ENCODE results near the gene SLC2A6.

DNA sequence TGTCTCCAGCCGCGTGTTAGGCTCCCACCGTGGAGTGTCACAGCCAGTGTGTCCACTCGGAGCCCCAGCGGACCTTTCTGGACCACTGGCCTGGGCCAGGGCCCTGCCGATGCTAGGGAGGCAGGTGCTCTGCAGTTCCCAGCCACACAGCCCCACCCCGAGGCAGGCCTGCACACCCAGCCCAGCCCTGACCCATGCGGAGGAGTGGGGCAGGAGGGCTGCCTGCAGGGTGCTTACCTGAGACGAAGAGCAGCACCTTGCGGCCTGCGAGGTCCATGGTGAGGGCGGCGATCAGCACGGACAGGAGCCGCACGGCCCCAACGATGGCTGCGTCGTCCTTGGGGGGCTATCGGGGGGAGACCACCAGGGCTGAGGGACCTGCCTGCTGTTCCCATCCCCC, 5.2 kb downstream of the SLC2A6 start:
- TF ChIP-seq CTCF (IDR thresholded peaks at IDR 0.05) (no peak), POLR2A (IDR thresholded peaks at IDR 0.05) (no peak), EP300 (IDR thresholded peaks at IDR 0.05) (no peak)
